T-cell (primary cell): ENCODE measurements around the gene SKIC2. TPM values are rescaled to one million over a fixed set of nuclear protein-coding genes. Genes with fewer than 3 reads are reported as not detected.

Source experiments
- ATAC-seq, 4 experiments: fragments of 200-7000 bp in 3 of 4; fragments of 150-1000 bp in 1 of 4; cut with Tn5 transposase; replicated peaks in 1 of 4; 1 replicate in 3 of 4; 2 replicates in 1 of 4; pipeline ENCODE4 v1.10.0; 2021; ENCODE audit warnings: moderate library complexity in 3 of 4, mild to moderate bottlenecking in 2 of 4, moderate number of reproducible peaks in 1 of 4
- CTCF ChIA-PET, 2 donors: fragments of 300-600 bp; sonication (Branson Sonifier 250); formaldehyde crosslinking; loops; one replicate each; lab custom pipeline; 2022; ENCODE audit warnings: antibody characterized with exemption in 2 of 2; lab: Charles Lee
- POLR2A ChIA-PET, 2 donors: fragments of 300-600 bp; sonication (Branson Sonifier 250); formaldehyde crosslinking; loops; one replicate each; lab custom pipeline; 2022; ENCODE audit warnings: antibody characterized with exemption in 2 of 2; lab: Charles Lee
- DNase-seq, 35 experiments: peaks; one replicate each; pipeline versions ENCODE4 v3.0.0 to v3.0.0-alpha.2; 2013 to 2023
- H3K27ac ChIP-seq: one replicate; pipeline ENCODE4 v1.5.1; 2013; ENCODE audit warnings: low read length
- H3K27me3 ChIP-seq, 2 experiments: replicated peaks in 1 of 2; 1 replicate in 1 of 2; 2 replicates in 1 of 2; pipeline versions ENCODE4 v1.6.1 to v1.7.0; 2013; ENCODE audit warnings: low read length in 1 of 2, mixed read lengths in 1 of 2; ENCODE audit not compliant: control insufficient read depth in 2 of 2, insufficient read depth in 2 of 2; ENCODE audit errors: extremely low read depth in 1 of 2
- H3K36me3 ChIP-seq, 2 donors: 1 replicate in 1 of 2; 2 replicates in 1 of 2; pipeline versions ENCODE4 v1.6.1 to v1.7.0; 2013; ENCODE audit warnings: low read length in 1 of 2; ENCODE audit not compliant: control insufficient read depth in 2 of 2, insufficient read depth in 1 of 2; ENCODE audit errors: extremely low read depth in 1 of 2
- H3K4me1 ChIP-seq, 2 experiments: 1 replicate in 1 of 2; 2 replicates in 1 of 2; pipeline versions ENCODE4 v1.6.1 to v1.7.0; 2013; ENCODE audit warnings: low read length in 2 of 2, mixed read lengths in 1 of 2; ENCODE audit not compliant: insufficient read depth in 2 of 2, control insufficient read depth in 1 of 2; ENCODE audit errors: extremely low read depth in 1 of 2
- H3K4me3 ChIP-seq, 2 donors: 1 replicate in 1 of 2; 2 replicates in 1 of 2; pipeline versions ENCODE4 v1.5.1 to v1.7.0; 2013; ENCODE audit warnings: mild to moderate bottlenecking in 2 of 2, low read length in 1 of 2, moderate library complexity in 1 of 2; ENCODE audit not compliant: control insufficient read depth in 1 of 2; ENCODE audit errors: extremely low read depth in 1 of 2
- H3K9me3 ChIP-seq: 2 replicates; pipeline ENCODE4 v1.7.0; 2013
- H3K27ac Mint-ChIP-seq, 2 donors: one replicate each; pipeline ENCODE4 v1.8.0; 2020 to 2021; ENCODE audit warnings: mild to moderate bottlenecking in 2 of 2, mixed read lengths in 2 of 2
- H3K27me3 Mint-ChIP-seq, 2 donors: one replicate each; pipeline ENCODE4 v1.8.0; 2021 to 2022; ENCODE audit warnings: mixed read lengths in 2 of 2
- H3K36me3 Mint-ChIP-seq: one replicate; pipeline ENCODE4 v1.8.0; 2021; ENCODE audit warnings: mixed read lengths
- H3K4me1 Mint-ChIP-seq, 3 donors: one replicate each; pipeline ENCODE4 v1.8.0; 2020 to 2022; ENCODE audit warnings: mixed read lengths in 3 of 3, mild to moderate bottlenecking in 1 of 3
- H3K4me3 Mint-ChIP-seq, 3 donors: one replicate each; pipeline ENCODE4 v1.8.0; 2020 to 2022; ENCODE audit warnings: mild to moderate bottlenecking in 3 of 3, mixed read lengths in 3 of 3, moderate library complexity in 3 of 3
- H3K9me3 Mint-ChIP-seq, 3 donors: one replicate each; pipeline ENCODE4 v1.8.0; 2020 to 2022; ENCODE audit warnings: mixed read lengths in 3 of 3
- WGBS: methylation state at CpG from one replicate; pipeline ENCODE4 v1.1.5; 2013; ENCODE audit warnings: missing lambda C conversion rate; ENCODE audit not compliant: insufficient coverage; 5-methylcytosine and 5-hydroxymethylcytosine counted together
- total RNA-seq, 35 experiments: library from RNA in 6 of 35; stranded (reverse) in 6 of 35; fragments of 120-200 nt in 1 of 35; gene quantifications; one replicate each; pipeline versions ENCODE4 v1.2.1 to v1.2.4 and lab custom pipeline; 2013 to 2026

Gene SKIC2
- total RNA-seq, 5 donors from 2014 or later (not counting 1 experiment from before 2014, with no cell fraction given): 104 to 169 (median 112) TPM

DNA sequence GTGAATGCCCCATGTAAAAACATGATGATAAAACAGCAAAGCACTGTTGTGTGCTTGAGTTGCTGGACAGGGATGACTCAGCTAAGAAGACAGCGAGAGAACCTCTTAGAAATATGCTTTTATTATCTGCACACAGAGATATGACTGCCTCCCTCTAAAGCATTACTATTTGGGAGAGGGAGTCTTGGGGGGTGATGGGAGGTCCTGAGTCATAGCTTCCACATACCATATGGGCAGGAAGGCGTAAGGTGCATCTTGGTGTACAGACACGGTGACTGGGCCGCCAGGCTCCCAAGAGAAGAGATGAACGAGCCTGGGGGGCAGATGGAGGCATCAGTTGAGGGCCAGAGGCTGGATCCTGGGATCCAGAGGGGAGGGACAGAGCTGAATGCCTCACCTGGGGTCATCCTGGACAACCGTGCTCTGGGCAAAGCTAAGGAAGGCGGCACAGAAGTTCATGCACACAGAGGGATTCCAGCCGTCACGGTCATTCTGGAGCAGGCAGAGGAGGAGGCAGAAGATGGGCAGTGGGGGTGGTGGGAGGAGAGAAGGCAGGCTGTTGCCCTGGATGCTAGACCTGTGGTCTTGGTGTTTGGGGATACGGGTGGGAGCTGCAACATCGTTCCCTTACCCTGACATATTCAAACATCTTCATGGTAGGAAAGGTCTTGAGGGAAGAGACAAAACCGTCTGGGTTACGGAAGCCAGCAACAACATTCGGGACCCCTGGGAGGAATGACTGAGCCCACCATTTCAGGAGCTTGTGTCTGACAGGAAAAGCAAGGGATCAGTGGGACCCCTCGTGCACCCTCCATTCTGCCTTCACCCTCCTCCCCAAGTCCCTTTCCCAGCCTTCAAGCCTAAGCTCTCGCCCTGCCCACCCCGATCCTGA, 11.0 kb downstream of the SKIC2 start:
- Histone ChIP-seq H3K27me3 (no peaks in the 10 kb centered on the region), H3K9me3 (no peaks in the 10 kb centered on the region), H3K4me3 (no peak overlapping the region), H3K27ac (peak overlapping the region; percentile 99), H3K4me1 (peaks cover 12 to 26% of the 10 kb centered on the region in 2 experiments), H3K36me3 (peaks cover 33 to 49% of the 10 kb centered on the region in 2 donors)
- Mint-ChIP-seq H3K4me1 (peaks cover 36 to 55% (median 46%) of the 10 kb centered on the region in 3 donors), H3K27me3 (no peaks in the 10 kb centered on the region), H3K36me3 (peaks cover 33% of the 10 kb centered on the region), H3K9me3 (no peaks in the 10 kb centered on the region), H3K27ac (peak overlapping the region; percentile 75 to 84), H3K4me3 (peak overlapping the region; percentile 57 to 92 (median 59))
- DNase-seq: no peak
- 88% methylated on average over 10 of the region's 17 CpGs for WGBS
- ChIA-PET POLR2A (interaction anchor here (0.6 to 1.2 kb wide), 2 partner anchors 11 to 926 kb away, joined by 3 read pairs; partner anchors contain the start of gene SKIC2 (in 1 of the 2)), CTCF (interaction anchor here in 1 of 2 donors (0.6 kb wide), 1 partner anchor 1741 kb away, joined by 3 read pairs; the partner anchor contains the start of gene UQCC2)
- ATAC-seq: no peak

DNA sequence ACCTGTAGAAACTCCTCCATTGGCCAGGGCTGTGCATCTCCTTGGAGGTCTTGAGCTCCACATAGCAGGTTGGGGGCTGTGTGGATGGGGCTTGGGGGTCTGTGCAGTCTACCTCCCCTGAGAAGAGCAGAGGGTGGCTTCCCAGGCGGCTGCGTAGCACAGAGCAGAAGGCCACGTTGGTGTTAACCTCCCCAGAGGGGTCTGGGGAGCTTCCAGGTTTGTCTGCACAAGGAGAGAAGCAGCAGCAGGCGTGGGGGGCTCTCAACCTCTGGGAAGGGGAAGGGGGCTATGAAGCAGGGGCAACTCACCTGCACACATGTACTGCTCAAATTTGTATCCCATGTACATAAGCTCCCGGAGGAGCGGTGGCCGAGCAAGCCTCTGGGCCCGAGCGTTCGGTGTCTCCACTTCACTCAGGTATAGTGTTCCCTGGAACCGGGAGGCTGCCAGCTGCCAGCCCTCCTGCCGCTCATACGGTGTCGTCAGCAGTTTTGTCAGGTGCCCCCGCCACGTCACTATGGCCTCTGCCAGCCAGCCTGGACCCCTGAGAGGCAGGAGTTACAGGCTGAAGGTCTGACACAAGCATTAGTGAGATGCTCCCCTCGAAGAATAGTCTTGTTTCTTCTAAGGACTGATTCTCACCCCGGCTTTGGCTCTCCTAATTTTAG, 11.8 kb downstream of the SKIC2 start:
- ChIA-PET CTCF (interaction anchor here in 1 of 2 donors (1.2 to 1.3 kb wide), 2 partner anchors 12 to 19 kb away, joined by 4 read pairs; partner anchors contain the start of genes NELFE and SKIC2), POLR2A (interaction anchor here in 1 of 2 donors (0.9 to 1.4 kb wide), 3 partner anchors 12 to 318 kb away, joined by 3 to 5 read pairs (median 3); partner anchors contain the start of gene SKIC2)
- Histone ChIP-seq H3K27me3 (no peaks in the 10 kb centered on the region), H3K4me1 (peaks cover 12 to 26% of the 10 kb centered on the region in 2 experiments), H3K4me3 (peak overlapping the region; percentile 83 to 95), H3K36me3 (peaks cover 31 to 41% of the 10 kb centered on the region in 2 donors), H3K9me3 (no peaks in the 10 kb centered on the region), H3K27ac (peak overlapping the region; percentile 99)
- Mint-ChIP-seq H3K27ac (peak overlapping the region; percentile 100), H3K9me3 (no peaks in the 10 kb centered on the region), H3K4me1 (peaks cover 36 to 55% (median 46%) of the 10 kb centered on the region in 3 donors), H3K4me3 (peak overlapping the region; percentile 92 to 98 (median 97)), H3K27me3 (no peaks in the 10 kb centered on the region), H3K36me3 (peaks cover 25% of the 10 kb centered on the region)
- ATAC-seq (no peak), DNase-seq (peak in 1 of 35 experiments; percentile 26)
- WGBS: 90% methylated on average over 17 of the region's 18 CpGs

DNA sequence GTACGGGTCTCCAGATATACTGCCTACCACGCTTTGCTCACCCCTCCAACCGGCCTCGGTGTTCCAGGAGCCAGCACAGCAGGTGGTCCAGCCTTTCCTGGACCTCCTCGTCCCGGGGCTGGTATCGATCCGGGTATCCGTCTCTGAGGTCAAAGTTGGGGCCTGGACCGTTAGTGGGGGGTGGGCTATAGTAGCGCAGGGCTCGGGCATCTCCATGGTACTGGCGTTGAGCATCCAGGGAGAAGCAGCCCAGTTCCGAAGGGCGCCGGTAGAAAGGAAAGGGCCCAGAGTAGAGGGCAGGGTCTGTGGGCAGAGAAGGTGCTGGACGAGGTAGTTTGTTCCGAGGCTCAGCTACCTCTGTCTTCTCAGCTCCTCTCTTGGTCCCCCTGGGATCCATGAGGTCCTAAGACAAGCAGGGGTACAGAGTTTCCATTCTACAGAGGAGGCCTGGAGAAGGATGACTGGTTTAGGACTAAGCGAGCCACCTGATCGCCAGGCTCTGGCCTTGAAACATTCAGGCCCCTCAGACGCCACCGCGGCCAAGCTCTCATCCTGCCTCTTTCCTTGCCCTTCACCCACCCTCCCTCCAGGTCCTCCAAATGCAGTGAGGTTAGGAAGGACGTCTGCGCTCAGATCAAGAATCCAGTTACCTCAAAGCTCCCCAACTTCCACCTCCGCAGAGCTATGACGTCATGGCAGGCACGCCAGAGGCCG, 12.5 kb downstream of the SKIC2 start:
- Histone ChIP-seq H3K27me3 (no peaks in the 10 kb centered on the region), H3K4me3 (peak overlapping the region; percentile 83 to 95), H3K9me3 (no peaks in the 10 kb centered on the region), H3K36me3 (peaks cover 27 to 34% of the 10 kb centered on the region in 2 donors), H3K27ac (peak overlapping the region; percentile 99), H3K4me1 (peaks cover 12 to 26% of the 10 kb centered on the region in 2 experiments)
- Mint-ChIP-seq H3K36me3 (peaks cover 22% of the 10 kb centered on the region), H3K27me3 (no peaks in the 10 kb centered on the region), H3K4me3 (peak overlapping the region; percentile 92 to 98 (median 97)), H3K27ac (peak overlapping the region; percentile 100), H3K4me1 (peaks cover 36 to 55% (median 46%) of the 10 kb centered on the region in 3 donors), H3K9me3 (no peaks in the 10 kb centered on the region)
- DNase-seq (peak in 2 of 35 experiments; percentile 2 to 9), ATAC-seq (no peak)
- 23% methylated on average over 21 of the region's 29 CpGs for WGBS
- CTCF ChIA-PET: interaction anchor here in 1 of 2 donors (0.6 to 1.3 kb wide), 5 partner anchors 12 to 1081 kb away, joined by 3 to 5 read pairs (median 4); partner anchors contain the start of genes NELFE and SKIC2
- POLR2A ChIA-PET: interaction anchor here (0.5 to 2.5 kb wide), 8 partner anchors 12 to 1482 kb away, joined by 3 to 23 read pairs (median 6); partner anchors contain the start of genes SKIC2 (in 2 of the 2), ATF6B (in 1 of the 2) and NELFE (in 1 of the 2)

DNA sequence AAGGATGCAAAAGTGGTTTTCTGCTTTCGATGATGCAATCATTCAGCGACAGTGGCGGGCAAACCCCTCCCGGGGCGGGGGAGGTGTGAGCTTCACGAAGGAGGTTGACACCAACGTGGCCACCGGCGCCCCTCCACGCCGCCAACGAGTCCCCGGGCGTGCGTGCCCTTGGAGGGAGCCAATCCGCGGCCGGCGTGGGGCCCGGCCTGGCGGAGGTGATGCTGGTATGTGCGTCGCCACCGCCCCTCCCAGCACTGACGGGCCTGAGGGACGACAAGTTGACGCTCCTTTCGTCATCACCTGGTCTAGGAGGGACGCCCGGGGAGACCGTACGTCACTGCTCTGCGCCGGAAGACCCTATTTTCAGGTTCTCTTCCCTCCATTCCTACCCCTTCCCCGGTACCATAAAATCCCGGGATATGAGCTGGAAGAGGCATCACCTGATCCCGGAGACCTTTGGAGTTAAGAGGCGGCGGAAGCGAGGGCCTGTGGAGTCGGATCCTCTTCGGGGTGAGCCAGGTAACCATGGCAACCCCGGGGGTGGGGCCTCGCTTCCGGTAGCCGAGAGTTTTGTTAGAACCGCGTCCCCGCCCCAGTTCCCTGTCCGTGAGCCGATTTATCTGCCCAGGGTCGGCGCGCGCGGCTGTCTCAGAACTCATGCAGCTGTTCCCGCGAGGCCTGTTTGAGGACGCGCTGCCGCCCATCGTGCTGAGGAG, 13.2 kb downstream of the SKIC2 start, which contains the start of gene DXO:
TSS of gene DXO (minus strand) at position 146 of the 716 bp plus-strand sequence. CDS start 463 bp downstream, outside the sequence.
- peak within 1 kb of the TSS; percentile 100 for H3K27ac Mint-ChIP-seq
- DNase-seq (peak; percentile 91 to 100 (median 99)), ATAC-seq (peak; percentile 90 to 94 (median 91))
- H3K27me3 Mint-ChIP-seq: no peaks in the 10 kb centered on the region
- peak within 1 kb of the TSS; percentile 92 to 98 (median 97) for H3K4me3 Mint-ChIP-seq
- Histone ChIP-seq H3K4me3 (peak within 1 kb of the TSS; percentile 83 to 95), H3K4me1 (peaks cover 12 to 26% of the 10 kb centered on the region in 2 experiments), H3K36me3 (peaks cover 20 to 27% of the 10 kb centered on the region in 2 donors), H3K27ac (peak within 1 kb of the TSS; percentile 99), H3K9me3 (no peaks in the 10 kb centered on the region), H3K27me3 (no peaks in the 10 kb centered on the region)
- CTCF ChIA-PET: interaction anchor here in 1 of 2 donors (0.6 to 1.3 kb wide), 6 partner anchors 13 to 1080 kb away, joined by 3 to 5 read pairs (median 4); partner anchors contain the start of genes NELFE and SKIC2
- POLR2A ChIA-PET: interaction anchor here (0.5 to 2.5 kb wide), 9 partner anchors 12 to 1482 kb away, joined by 3 to 23 read pairs (median 5); partner anchors contain the start of genes SKIC2 (in 2 of the 2), ATF6B (in 1 of the 2) and NELFE (in 1 of the 2)
- H3K4me1 Mint-ChIP-seq: peaks cover 39 to 49% (median 46%) of the 10 kb centered on the region in 3 donors
- under 1% methylated on average over 59 of the region's 62 CpGs for WGBS
- peaks cover 15% of the 10 kb centered on the region for H3K36me3 Mint-ChIP-seq
- H3K9me3 Mint-ChIP-seq: no peaks in the 10 kb centered on the region
